UCSD-AML1 (cell line): ENCODE results near the gene COLQ.
A peak's percentile ranks its signal among the peaks of the same experiment; 100 is the strongest.
"Not testable (repeated sequence)": the region's sequence is repeated elsewhere in the genome, so short reads cannot be mapped to it uniquely, and the experiment has no call there.

Source experiments
- DNase-seq: peaks from one replicate; lab custom pipeline; 2025; ENCODE audit not compliant: unreplicated experiment; lab: John Stamatoyannopoulos, UW

The COLQ gene

GRCh38 chr3:15521573-15521965 lies at the start of gene COLQ:
Gene COLQ, minus strand, starts transcription at chr3:15521706. Its CDS starts 81 bp downstream, at chr3:15521625.
- no peak for DNase-seq

- DNase-seq = no peak
These were observed 41.7 kb upstream of the COLQ start for GRCh38 chr3:15563190-15563589.

- no peak for DNase-seq
These were observed 41.1 kb upstream of the COLQ start for GRCh38 chr3:15562560-15562959.

GRCh38 chr3:15558581-15558980 lies 37.1 kb upstream of the COLQ start:
- DNase-seq = no peak

GRCh38 chr3:15557511-15557946 lies 36.0 kb upstream of the COLQ start:
- DNase-seq = peak; percentile 59

- no peak for DNase-seq
These were observed 35.0 kb upstream of the COLQ start for GRCh38 chr3:15556512-15556911.

- no peak for DNase-seq
These were observed 32.2 kb upstream of the COLQ start for GRCh38 chr3:15553749-15554148.

GRCh38 chr3:15551902-15552301 lies 30.4 kb upstream of the COLQ start:
- no peak for DNase-seq

GRCh38 chr3:15549846-15550245 lies 28.3 kb upstream of the COLQ start:
- DNase-seq = no peak

GRCh38 chr3:15542614-15543013 lies 21.1 kb upstream of the COLQ start:
- DNase-seq = no peak

- no peak for DNase-seq
These were observed 19.9 kb upstream of the COLQ start for GRCh38 chr3:15541371-15541770.

- DNase-seq = no peak
These were observed 17.6 kb upstream of the COLQ start for GRCh38 chr3:15539066-15539465.

- no peak for DNase-seq
These were observed 16.8 kb upstream of the COLQ start for GRCh38 chr3:15538345-15538744.

- DNase-seq = no peak
These were observed 15.3 kb upstream of the COLQ start for GRCh38 chr3:15536856-15537255.

GRCh38 chr3:15535732-15536131 lies 14.2 kb upstream of the COLQ start:
- no peak for DNase-seq

GRCh38 chr3:15532614-15533013 lies 11.1 kb upstream of the COLQ start:
- DNase-seq = not testable (repeated sequence)

GRCh38 chr3:15531346-15531745 lies 9.8 kb upstream of the COLQ start:
- no peak for DNase-seq

GRCh38 chr3:15528854-15529537 lies 7.5 kb upstream of the COLQ start:
- no peak for DNase-seq

- no peak for DNase-seq
These were observed 5.5 kb upstream of the COLQ start for GRCh38 chr3:15527031-15527459.

- DNase-seq = no peak
These were observed 4.3 kb upstream of the COLQ start for GRCh38 chr3:15525790-15526189.

- DNase-seq = no peak
These were observed 2.3 kb upstream of the COLQ start for GRCh38 chr3:15523660-15524417.

GRCh38 chr3:15522016-15522415 lies 510 bp upstream of the COLQ start:
- DNase-seq = no peak
